Measurements from ENCODE around the gene NEU4. TPM values are rescaled to one million over a fixed set of nuclear protein-coding genes. Genes with fewer than 3 reads are reported as not detected.

The NEU4 gene
- total RNA-seq, 2 donors from 2014 or later: 1.2 TPM

GRCh38 chr2:241860184-241861078 is 51.4 kb downstream of the NEU4 start:
- WGBS, 2 experiments (ENCODE audit: insufficient coverage in 1 of 2, insufficient read length in 1 of 2): 86 to 100% methylated on average over 1 to 10 of the region's 10 CpGs
- TF ChIP-seq, protein P1, sequence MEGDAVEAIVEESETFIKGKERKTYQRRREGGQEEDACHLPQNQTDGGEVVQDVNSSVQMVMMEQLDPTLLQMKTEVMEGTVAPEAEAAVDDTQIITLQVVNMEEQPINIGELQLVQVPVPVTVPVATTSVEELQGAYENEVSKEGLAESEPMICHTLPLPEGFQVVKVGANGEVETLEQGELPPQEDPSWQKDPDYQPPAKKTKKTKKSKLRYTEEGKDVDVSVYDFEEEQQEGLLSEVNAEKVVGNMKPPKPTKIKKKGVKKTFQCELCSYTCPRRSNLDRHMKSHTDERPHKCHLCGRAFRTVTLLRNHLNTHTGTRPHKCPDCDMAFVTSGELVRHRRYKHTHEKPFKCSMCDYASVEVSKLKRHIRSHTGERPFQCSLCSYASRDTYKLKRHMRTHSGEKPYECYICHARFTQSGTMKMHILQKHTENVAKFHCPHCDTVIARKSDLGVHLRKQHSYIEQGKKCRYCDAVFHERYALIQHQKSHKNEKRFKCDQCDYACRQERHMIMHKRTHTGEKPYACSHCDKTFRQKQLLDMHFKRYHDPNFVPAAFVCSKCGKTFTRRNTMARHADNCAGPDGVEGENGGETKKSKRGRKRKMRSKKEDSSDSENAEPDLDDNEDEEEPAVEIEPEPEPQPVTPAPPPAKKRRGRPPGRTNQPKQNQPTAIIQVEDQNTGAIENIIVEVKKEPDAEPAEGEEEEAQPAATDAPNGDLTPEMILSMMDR (conservative IDR thresholded peaks at IDR 0.05): no peak
- Histone ChIP-seq H3K27ac (ENCODE audit: low read depth, low read length) (no peak overlapping the region), H3K9ac (ENCODE audit: extremely low read depth, low read length, poor library complexity, severe bottlenecking) (no peak overlapping the region), H3K9me3 (ENCODE audit: control insufficient read depth, low read length) (peaks cover 12% of the 10 kb centered on the region), H3K4me1 (ENCODE audit: control insufficient read depth, insufficient read depth, low read length) (no peaks in the 10 kb centered on the region), H3K36me3 (ENCODE audit: control insufficient read depth, insufficient read depth, low read length) (no peaks in the 10 kb centered on the region), H3K27me3 (ENCODE audit: control insufficient read depth, insufficient read depth, low read length, poor library complexity, severe bottlenecking) (peaks cover under 1% of the 10 kb centered on the region), H3K4me3 (ENCODE audit: low read length) (no peak overlapping the region)
- Mint-ChIP-seq H3K27me3 (ENCODE audit: insufficient read depth) (no peaks in the 10 kb centered on the region), H3K36me3 (ENCODE audit: low read depth) (no peaks in the 10 kb centered on the region), H3K4me1 (no peaks in the 10 kb centered on the region), H3K9me3 (peaks cover 7% of the 10 kb centered on the region), H3K4me3 (no peak overlapping the region), H3K27ac (no peak overlapping the region)
- DNase-seq: no peak

GRCh38 chr2:241861264-241861663 is 52.3 kb downstream of the NEU4 start:
- Histone ChIP-seq H3K4me3 (ENCODE audit: low read length) (no peak overlapping the region), H3K27ac (ENCODE audit: low read depth, low read length) (no peak overlapping the region), H3K9me3 (ENCODE audit: control insufficient read depth, low read length) (peaks cover 12% of the 10 kb centered on the region), H3K9ac (ENCODE audit: extremely low read depth, low read length, poor library complexity, severe bottlenecking) (no peak overlapping the region), H3K27me3 (ENCODE audit: control insufficient read depth, insufficient read depth, low read length, poor library complexity, severe bottlenecking) (peaks cover 6% of the 10 kb centered on the region), H3K36me3 (ENCODE audit: control insufficient read depth, insufficient read depth, low read length) (no peaks in the 10 kb centered on the region), H3K4me1 (ENCODE audit: control insufficient read depth, insufficient read depth, low read length) (no peaks in the 10 kb centered on the region)
- Mint-ChIP-seq H3K27ac (no peak overlapping the region), H3K9me3 (peaks cover 7% of the 10 kb centered on the region), H3K4me1 (no peaks in the 10 kb centered on the region), H3K27me3 (ENCODE audit: insufficient read depth) (no peaks in the 10 kb centered on the region), H3K36me3 (ENCODE audit: low read depth) (no peaks in the 10 kb centered on the region), H3K4me3 (no peak overlapping the region)
- WGBS, 2 experiments (ENCODE audit: insufficient coverage in 1 of 2, insufficient read length in 1 of 2): 88 to 100% methylated on average over 1 of the region's 1 CpG
- TF ChIP-seq, protein P1 (conservative IDR thresholded peaks at IDR 0.05): no peak
- DNase-seq: no peak

DNA sequence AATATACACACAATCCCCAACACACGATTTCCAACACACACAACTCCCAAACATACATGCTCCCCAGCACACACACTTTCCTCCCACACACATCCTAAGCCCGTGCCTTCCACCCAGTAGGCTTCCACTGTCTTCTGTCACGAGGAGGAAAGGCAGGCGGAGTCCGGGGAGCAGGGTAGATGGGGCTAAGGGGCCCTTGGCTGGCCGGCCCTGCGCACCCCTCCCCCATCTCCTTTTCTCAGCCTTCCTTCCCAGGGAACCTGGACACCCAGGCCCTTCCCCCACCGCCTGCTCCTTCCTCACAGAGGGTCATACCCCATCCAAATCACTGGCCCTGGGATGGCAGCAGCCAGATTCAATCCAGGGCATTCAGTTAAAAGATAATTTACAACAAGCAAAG is 53.1 kb downstream of the NEU4 start:
- Histone ChIP-seq H3K4me3 (ENCODE audit: low read length) (no peak overlapping the region), H3K9me3 (ENCODE audit: control insufficient read depth, low read length) (peaks cover 12% of the 10 kb centered on the region), H3K9ac (ENCODE audit: extremely low read depth, low read length, poor library complexity, severe bottlenecking) (no peak overlapping the region), H3K27ac (ENCODE audit: low read depth, low read length) (no peak overlapping the region), H3K4me1 (ENCODE audit: control insufficient read depth, insufficient read depth, low read length) (no peaks in the 10 kb centered on the region), H3K36me3 (ENCODE audit: control insufficient read depth, insufficient read depth, low read length) (no peaks in the 10 kb centered on the region), H3K27me3 (ENCODE audit: control insufficient read depth, insufficient read depth, low read length, poor library complexity, severe bottlenecking) (peaks cover 6% of the 10 kb centered on the region)
- Mint-ChIP-seq H3K27me3 (ENCODE audit: insufficient read depth) (no peaks in the 10 kb centered on the region), H3K9me3 (peaks cover 7% of the 10 kb centered on the region), H3K4me1 (no peaks in the 10 kb centered on the region), H3K27ac (no peak overlapping the region), H3K36me3 (ENCODE audit: low read depth) (no peaks in the 10 kb centered on the region), H3K4me3 (no peak overlapping the region)
- no peak for DNase-seq
- 77% methylated on average over 2 to 8 of the region's 8 CpGs for WGBS, 2 experiments (ENCODE audit: insufficient coverage in 1 of 2, insufficient read length in 1 of 2)
- TF ChIP-seq, protein P1 (conservative IDR thresholded peaks at IDR 0.05): no peak

Measured in endodermal cell (in vitro differentiated cells).